Smooth muscle cell (in vitro differentiated cells): ENCODE data around the gene PTGR2. TPM values are rescaled to one million over a fixed set of nuclear protein-coding genes. Genes with fewer than 3 reads are reported as not detected.

Experiments
- DNase-seq: peaks from one replicate; lab custom pipeline; 2025; ENCODE audit not compliant: unreplicated experiment; lab: John Stamatoyannopoulos, UW
- H2AFZ ChIP-seq: fragments of 200-600 bp; sonication (generic); 2 replicates; pipeline ENCODE4 v1.6.0; 2016; ENCODE audit warnings: antibody characterized with exemption, low read depth, mild to moderate bottlenecking
- H3F3A ChIP-seq: fragments of 200-600 bp; sonication (generic); 2 replicates; pipeline ENCODE4 v1.6.0; 2017; ENCODE audit warnings: antibody characterized with exemption, low read depth
- H3K27ac ChIP-seq: fragments of 200-600 bp; sonication (generic); 2 replicates; pipeline ENCODE4 v1.5.1; 2016; ENCODE audit warnings: low read depth, mild to moderate bottlenecking
- H3K27me3 ChIP-seq: fragments of 200-600 bp; sonication (generic); 2 replicates; pipeline ENCODE4 v1.6.1; 2016; ENCODE audit warnings: low read depth, mild to moderate bottlenecking
- H3K36me3 ChIP-seq: fragments of 200-600 bp; sonication (generic); 2 replicates; pipeline ENCODE4 v1.5.1; 2016; ENCODE audit warnings: low read depth
- H3K4me1 ChIP-seq: fragments of 200-600 bp; sonication (generic); 2 replicates; pipeline ENCODE4 v1.5.1; 2016; ENCODE audit warnings: low read depth
- H3K4me2 ChIP-seq: fragments of 200-600 bp; sonication (generic); 2 replicates; pipeline ENCODE4 v1.6.0; 2016; ENCODE audit warnings: mild to moderate bottlenecking
- H3K4me3 ChIP-seq: fragments of 200-600 bp; sonication (generic); 2 replicates; pipeline ENCODE4 v1.5.1; 2016; ENCODE audit warnings: mild to moderate bottlenecking
- H3K79me2 ChIP-seq: fragments of 200-600 bp; sonication (generic); 2 replicates; pipeline ENCODE4 v1.6.0; 2016; ENCODE audit warnings: low read depth, mild to moderate bottlenecking
- H3K9ac ChIP-seq: fragments of 200-600 bp; sonication (generic); 2 replicates; pipeline ENCODE4 v1.6.0; 2016; ENCODE audit warnings: low read depth
- H3K9me3 ChIP-seq: fragments of 200-600 bp; sonication (generic); replicated peaks from 2 replicates; pipeline ENCODE4 v1.5.1; 2016; ENCODE audit warnings: low read depth
- H4K20me1 ChIP-seq: fragments of 200-600 bp; sonication (generic); 2 replicates; pipeline ENCODE4 v1.6.0; 2016; ENCODE audit warnings: low read depth
- WGBS: methylation state at CpG from one replicate; pipeline ENCODE4 v1.1.7; 2016; ENCODE audit warnings: low lambda C conversion rate; 5-methylcytosine and 5-hydroxymethylcytosine counted together
- polyA plus RNA-seq: library from polyadenylated mRNA; unstranded; fragments of >200 nt; fragmentation: Nextera tagmentation; extraction: Ambion mirVana; gene quantifications from 2 replicates; pipeline ENCODE4 v1.2.1, GENCODE V29; 2016
- small RNA-seq: library from RNA; depleted of rRNA; stranded (forward); fragments of <200 nt; gene quantifications from one replicate; pipeline ENCODE3, GENCODE V24; 2014
- total RNA-seq: library from RNA; depleted of rRNA; stranded (reverse); fragments of >200 nt; gene quantifications from 2 replicates; pipeline ENCODE4 v1.2.3, GENCODE V29; 2014
- TF ChIP-seq, protein P1 (sequence below): fragments of 200-600 bp; sonication (generic); IDR thresholded peaks from 2 replicates; pipeline ENCODE4 v1.5.1; 2017; ENCODE audit warnings: borderline replicate concordance, mild to moderate bottlenecking, antibody characterized with exemption; ENCODE audit not compliant: insufficient read depth, poor library complexity, severe bottlenecking

Gene PTGR2
- total and polyA plus RNA-seq, 2 experiments from 2014 or later = 2.9 to 3.7 TPM

DNA sequence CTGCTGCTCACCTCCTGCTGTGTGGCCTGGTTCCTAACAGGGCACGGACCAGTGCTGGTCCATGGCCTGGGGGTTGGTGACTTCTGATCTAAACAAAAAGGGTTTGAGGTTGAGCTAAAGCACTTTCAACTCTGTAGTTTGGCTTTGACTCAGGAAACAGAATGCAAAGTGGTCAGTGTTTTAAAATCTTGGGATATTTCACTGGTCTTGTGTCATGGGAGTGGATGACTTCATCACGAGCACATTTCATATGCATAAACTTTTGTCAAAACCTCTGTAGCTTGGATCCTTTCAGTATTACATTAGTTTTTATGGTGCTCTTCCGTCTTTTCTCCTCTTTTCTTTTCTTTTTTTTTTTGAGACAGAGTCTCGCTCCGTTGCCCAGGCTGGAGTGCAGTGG, 72.7 kb downstream of the PTGR2 start:
- DNase-seq = no peak
- Histone ChIP-seq H2AFZ (no peak overlapping the region), H3F3A (no peaks in the 10 kb centered on the region), H4K20me1 (peaks cover 30% of the 10 kb centered on the region), H3K4me2 (no peak overlapping the region), H3K36me3 (peaks cover 25% of the 10 kb centered on the region), H3K4me1 (no peaks in the 10 kb centered on the region), H3K79me2 (no peaks in the 10 kb centered on the region), H3K27ac (no peak overlapping the region), H3K9ac (no peak overlapping the region), H3K4me3 (no peak overlapping the region), H3K27me3 (no peaks in the 10 kb centered on the region), H3K9me3 (no peaks in the 10 kb centered on the region)
- 96% methylated on average over 5 of the region's 5 CpGs for WGBS
- TF ChIP-seq, protein P1, sequence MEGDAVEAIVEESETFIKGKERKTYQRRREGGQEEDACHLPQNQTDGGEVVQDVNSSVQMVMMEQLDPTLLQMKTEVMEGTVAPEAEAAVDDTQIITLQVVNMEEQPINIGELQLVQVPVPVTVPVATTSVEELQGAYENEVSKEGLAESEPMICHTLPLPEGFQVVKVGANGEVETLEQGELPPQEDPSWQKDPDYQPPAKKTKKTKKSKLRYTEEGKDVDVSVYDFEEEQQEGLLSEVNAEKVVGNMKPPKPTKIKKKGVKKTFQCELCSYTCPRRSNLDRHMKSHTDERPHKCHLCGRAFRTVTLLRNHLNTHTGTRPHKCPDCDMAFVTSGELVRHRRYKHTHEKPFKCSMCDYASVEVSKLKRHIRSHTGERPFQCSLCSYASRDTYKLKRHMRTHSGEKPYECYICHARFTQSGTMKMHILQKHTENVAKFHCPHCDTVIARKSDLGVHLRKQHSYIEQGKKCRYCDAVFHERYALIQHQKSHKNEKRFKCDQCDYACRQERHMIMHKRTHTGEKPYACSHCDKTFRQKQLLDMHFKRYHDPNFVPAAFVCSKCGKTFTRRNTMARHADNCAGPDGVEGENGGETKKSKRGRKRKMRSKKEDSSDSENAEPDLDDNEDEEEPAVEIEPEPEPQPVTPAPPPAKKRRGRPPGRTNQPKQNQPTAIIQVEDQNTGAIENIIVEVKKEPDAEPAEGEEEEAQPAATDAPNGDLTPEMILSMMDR = no peak

Small RNA genes lying within 50 kb of the gene (small RNA-seq; reads per million reads assigned to genes)
- gene AC005520.4 (not detected), gene RF00019 (not detected)

Other genes starting within 250 kb of the PTGR2 start
- gene ACOT6, start 239.3 kb upstream of the PTGR2 start, total RNA-seq = not detected in 2 replicates
- 0.21 TPM in 1 of 2 replicates, not detected in the other for gene ACOT6, start 239.3 kb upstream of the PTGR2 start, polyA plus RNA-seq
- gene DNAL1, start 206.8 kb upstream of the PTGR2 start, total RNA-seq = 10.4 and 32.7 TPM in 2 replicates
- 12.2 and 12.6 TPM in 2 replicates for gene DNAL1, start 206.8 kb upstream of the PTGR2 start, polyA plus RNA-seq
- gene PNMA1, start 137.4 kb upstream of the PTGR2 start, total RNA-seq = 16.5 and 22.4 TPM in 2 replicates
- 43.5 and 52.7 TPM in 2 replicates for gene PNMA1, start 137.4 kb upstream of the PTGR2 start, polyA plus RNA-seq
- 67.3 and 67.4 TPM in 2 replicates for gene ZNF410, start 35.0 kb downstream of the PTGR2 start, total RNA-seq
- 45.1 and 46.9 TPM in 2 replicates for gene ZNF410, start 35.0 kb downstream of the PTGR2 start, polyA plus RNA-seq
- 2.7 and 4.7 TPM in 2 replicates for gene FAM161B, start 98.3 kb downstream of the PTGR2 start, total RNA-seq
- gene FAM161B, start 98.3 kb downstream of the PTGR2 start, polyA plus RNA-seq = 3.9 and 6.3 TPM in 2 replicates
- 9.6 and 16.8 TPM in 2 replicates for gene COQ6, start 98.5 kb downstream of the PTGR2 start, total RNA-seq
- gene COQ6, start 98.5 kb downstream of the PTGR2 start, polyA plus RNA-seq = 18.2 and 22.3 TPM in 2 replicates
- gene ENTPD5, start 167.5 kb downstream of the PTGR2 start, total RNA-seq = 9.1 and 9.9 TPM in 2 replicates
- gene ENTPD5, start 167.5 kb downstream of the PTGR2 start, polyA plus RNA-seq = 8.1 and 9.8 TPM in 2 replicates
- 6.4 and 20.6 TPM in 2 replicates for gene BBOF1, start 167.5 kb downstream of the PTGR2 start, total RNA-seq
- 3.7 and 6.5 TPM in 2 replicates for gene BBOF1, start 167.5 kb downstream of the PTGR2 start, polyA plus RNA-seq
- gene ALDH6A1, start 232.6 kb downstream of the PTGR2 start, total RNA-seq = 16.1 and 22.3 TPM in 2 replicates
- 18.2 and 18.9 TPM in 2 replicates for gene ALDH6A1, start 232.6 kb downstream of the PTGR2 start, polyA plus RNA-seq
- gene LIN52, start 233.1 kb downstream of the PTGR2 start, total RNA-seq = 17.4 and 17.8 TPM in 2 replicates
- gene LIN52, start 233.1 kb downstream of the PTGR2 start, polyA plus RNA-seq = 13.8 and 16.1 TPM in 2 replicates